HG03045 (cell line): ENCODE data around the gene TRHDE.
"Not testable (repeated sequence)": the region's sequence is repeated elsewhere in the genome, so short reads cannot be mapped to it uniquely, and the experiment has no call there.

Experiments
- ATAC-seq: cut with Tn5 transposase; IDR thresholded peaks from one replicate; pipeline ENCODE4 v1.9.1; 2021; ENCODE audit warnings: mild to moderate bottlenecking, moderate library complexity; ENCODE audit not compliant: unreplicated experiment

Gene TRHDE

DNA sequence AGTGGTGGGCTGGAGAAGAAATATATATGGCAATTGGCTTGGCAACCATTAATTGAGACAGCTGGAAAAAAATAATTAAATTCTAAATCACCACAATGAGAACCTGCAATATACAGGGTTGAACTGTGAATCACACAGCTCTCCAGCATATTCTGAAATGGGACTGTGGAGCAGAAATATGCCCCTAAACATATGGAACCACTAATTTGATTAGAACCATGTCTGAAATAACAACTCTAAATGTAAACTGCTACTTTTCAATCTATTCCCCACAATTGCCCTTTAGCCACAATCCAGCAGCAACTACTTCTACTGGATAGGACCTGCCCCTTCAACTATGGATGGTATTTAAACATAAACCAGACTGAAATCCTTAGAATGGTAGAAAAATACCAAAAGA, 330.4 kb downstream of the TRHDE start:
- no peak for ATAC-seq

- ATAC-seq: no peak
Observed at GRCh38 chr12:72605975-72606374, 333.8 kb downstream of the TRHDE start.

DNA sequence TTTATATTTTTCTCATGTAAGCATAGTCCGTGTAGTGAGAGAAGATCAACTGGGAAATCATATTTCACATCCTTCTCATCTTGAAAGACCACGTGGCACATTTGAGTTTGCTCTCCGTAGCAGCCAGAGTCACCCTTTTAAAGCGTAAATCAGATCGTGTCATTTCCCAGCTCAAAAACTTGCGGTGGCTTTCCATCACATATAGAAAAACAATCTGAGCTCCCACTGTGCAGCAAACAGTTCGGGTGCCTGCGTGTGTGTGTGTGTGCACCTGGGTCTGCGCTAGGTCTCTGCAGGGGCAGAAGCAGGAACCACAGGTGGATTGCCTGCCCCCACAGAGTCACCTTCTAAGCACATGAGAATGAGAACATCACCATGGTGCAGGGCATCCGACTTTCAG, 338.2 kb downstream of the TRHDE start:
- no peak for ATAC-seq

DNA sequence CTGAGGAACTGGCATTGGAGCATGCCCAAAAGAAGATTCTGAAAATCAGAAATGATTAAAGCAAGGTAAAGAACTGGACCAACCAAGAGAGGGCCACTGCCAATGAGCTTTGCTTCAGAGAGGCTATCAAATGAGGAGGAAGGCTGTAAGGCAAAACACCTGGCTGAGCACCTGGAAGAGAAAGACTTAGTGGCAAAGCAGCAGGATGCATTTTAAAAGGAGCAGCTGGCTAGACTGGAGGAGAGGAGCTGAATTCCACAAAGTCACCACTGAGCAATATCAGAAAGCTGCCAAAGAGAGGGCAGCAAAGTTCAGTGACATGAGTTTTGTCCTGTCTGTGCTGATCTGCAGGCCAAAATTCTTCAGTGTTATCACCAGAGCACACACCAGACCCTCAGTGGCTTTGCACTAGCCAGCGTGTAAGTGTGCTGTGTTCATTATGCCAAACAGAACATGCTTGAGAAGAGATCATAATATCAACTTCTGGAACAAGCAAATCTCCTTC, 338.7 kb downstream of the TRHDE start:
- no peak for ATAC-seq

DNA sequence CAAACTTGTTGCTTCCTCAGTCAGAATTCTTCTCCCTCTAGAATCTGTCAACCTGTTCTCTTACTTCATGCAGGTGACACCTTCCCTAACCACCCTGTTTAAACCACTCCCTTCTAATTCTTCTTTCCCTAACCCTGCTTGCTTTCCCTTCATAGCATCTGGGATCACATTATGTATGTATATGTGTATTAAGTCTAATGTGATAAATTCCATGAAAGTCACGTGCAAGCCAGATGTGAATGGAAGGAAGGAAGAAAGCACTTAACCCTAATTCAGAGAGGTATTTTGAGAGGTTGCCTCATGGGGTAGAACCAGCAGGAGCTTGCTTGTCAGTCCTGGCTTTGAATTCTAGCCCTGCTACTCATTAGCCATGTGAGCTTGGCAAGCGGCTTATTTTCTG, 340.0 kb downstream of the TRHDE start:
- ATAC-seq: no peak

DNA sequence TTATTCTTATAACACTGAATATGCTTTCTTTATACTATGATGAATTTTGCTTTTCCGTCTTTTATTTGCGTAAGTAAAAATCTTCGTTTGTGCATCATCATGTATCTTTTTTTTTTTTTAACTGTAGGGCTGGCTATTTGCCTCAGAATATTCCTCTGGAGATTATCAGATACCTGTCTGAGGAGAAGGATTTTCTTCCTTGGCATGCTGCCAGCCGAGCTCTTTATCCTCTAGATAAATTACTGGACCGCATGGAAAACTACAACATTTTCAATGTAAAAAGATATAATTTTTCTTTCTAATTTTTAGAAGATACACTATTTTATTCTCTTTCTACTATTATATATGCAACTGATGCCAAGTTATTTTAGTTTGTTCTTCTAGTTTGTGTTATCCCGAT, 346.6 kb downstream of the TRHDE start:
- no peak for ATAC-seq

DNA sequence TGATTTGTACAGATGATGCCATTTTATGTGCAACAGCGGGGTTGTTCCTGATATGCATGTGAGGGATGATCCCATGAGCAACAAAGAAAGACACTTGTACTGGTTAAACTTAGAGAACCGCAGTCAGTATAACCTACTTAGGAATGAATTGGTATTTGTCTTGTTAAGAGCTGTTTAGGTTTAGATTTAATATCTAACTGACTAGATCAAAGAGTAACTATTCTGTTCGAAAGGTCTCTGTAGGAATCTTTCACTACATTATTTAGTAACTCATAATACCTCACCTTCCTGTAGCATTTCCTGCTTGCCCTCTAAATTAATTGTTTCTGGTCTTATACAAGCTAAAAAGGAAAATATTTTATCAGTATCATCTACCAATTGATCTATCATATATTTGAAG, 350.4 kb downstream of the TRHDE start:
- ATAC-seq: no peak

DNA sequence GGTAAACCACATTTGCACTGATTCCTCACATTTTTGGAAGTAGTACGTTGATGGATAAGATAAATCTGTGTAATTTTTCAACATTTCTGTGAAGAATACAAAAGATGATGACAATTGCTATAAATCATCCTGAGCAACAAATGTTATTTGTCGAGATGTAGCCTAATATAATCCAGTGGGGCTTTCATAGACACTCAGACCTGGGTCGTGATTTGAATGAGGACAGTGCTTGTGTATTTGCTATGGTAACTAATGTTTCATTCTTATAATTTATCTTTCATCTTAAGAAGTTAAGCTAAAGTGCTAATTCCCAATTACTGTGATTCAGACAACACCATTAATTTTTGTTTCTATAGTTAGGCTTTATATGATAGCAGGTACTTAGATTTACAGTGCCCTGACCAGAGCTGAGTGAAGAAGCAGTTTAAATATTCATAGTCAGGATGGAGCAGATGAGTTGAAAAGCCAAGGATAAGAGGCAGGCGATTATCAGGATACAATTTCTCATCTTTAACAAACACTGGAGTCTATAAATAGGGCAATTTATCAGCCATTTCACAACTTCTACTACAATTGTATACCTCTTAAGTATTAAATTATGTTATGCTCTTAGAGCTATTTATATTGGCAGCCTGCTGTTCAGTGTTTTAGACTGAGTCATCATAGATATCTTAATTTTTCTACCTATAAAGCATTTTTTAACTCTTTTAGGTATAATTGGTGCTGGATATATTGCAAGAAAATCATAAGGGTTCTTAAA, 359.9 kb downstream of the TRHDE start:
- no peak for ATAC-seq

GRCh38 chr12:72642706-72643105, 370.5 kb downstream of the TRHDE start:
- no peak for ATAC-seq

DNA sequence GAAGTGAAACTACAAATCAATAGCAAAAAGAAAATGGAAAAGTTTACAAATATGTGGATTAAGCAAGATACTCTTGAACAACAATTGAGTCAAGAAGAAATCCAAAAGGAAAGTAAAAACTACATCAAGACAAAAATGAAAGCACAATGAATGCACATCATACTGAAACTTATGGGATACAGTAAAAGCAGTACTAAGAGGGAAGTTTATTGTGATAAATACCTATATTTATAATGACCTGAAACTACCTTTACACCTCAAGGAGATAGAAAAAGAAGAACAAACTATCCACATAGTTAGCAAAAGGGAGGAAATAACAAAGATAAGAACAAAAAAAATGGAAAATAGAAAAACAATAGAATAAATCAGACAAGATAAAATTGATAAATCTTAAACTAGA, 375.0 kb downstream of the TRHDE start:
- ATAC-seq: no peak

DNA sequence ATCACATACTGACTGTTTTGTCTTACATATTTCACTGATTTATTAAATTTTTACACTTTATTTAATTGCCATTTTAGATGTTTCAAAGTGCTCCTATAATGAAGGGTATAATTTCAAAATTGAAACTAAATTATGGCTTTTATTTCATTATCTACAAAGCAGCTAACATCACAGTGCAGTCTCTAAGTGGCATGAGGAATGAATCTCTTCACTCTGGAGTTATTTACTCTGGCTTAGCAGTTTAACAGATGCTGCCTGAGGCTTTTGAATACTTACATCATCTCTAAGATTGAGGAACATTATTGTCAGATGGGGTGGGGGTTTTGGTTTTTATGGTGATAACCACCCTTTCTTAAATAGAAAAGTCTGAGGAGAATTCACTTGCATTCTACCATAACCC, 386.4 kb downstream of the TRHDE start:
- no peak for ATAC-seq

DNA sequence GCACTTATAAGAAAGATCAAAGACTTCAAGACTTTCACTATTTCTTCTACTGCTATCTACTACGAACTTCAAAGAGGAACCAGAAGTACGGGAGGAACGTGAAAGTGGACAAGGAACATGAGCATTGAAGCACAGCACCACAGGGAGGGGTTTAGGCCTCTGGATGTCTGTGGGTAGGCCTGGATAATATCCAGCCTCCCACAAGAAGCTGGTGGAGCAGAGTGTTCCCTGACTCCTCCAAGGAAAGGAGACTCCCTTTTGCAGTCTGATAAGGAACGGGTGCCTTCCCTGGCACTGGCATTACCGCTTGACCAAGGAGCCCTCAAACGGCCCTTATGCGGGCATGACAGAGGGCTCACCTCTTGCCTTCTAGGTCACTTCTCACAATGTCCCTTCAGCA, 388.0 kb downstream of the TRHDE start:
- not testable (repeated sequence) for ATAC-seq

GRCh38 chr12:72673853-72674252, 401.7 kb downstream of the TRHDE start:
- ATAC-seq: no peak

- no peak for ATAC-seq
Observed at GRCh38 chr12:72676556-72676955, 404.4 kb downstream of the TRHDE start.

- ATAC-seq: no peak
Observed at GRCh38 chr12:72677139-72677538, 405.0 kb downstream of the TRHDE start.

DNA sequence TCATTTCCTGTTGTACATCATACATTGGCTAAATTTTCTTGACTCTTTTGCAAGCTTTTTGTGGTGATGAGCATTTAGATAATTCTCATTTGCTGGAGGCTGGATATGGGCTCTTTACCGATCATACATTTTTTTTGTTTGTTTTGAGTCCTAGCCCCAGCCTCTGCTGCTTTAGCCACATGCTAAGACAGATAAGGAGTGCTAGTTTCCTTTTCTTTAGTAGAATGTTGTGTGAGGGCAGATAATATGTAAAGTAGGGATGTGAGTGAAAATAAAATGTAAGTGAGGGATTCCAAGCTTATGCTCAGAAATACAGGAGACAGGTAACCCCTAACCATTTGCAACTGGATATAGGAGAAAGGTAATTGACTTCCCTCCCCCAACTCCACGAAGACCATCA, 405.7 kb downstream of the TRHDE start:
- ATAC-seq: no peak

GRCh38 chr12:72679147-72679757, 407.1 kb downstream of the TRHDE start:
- no peak for ATAC-seq

- no peak for ATAC-seq
Observed at GRCh38 chr12:72681028-72681427, 408.9 kb downstream of the TRHDE start.

DNA sequence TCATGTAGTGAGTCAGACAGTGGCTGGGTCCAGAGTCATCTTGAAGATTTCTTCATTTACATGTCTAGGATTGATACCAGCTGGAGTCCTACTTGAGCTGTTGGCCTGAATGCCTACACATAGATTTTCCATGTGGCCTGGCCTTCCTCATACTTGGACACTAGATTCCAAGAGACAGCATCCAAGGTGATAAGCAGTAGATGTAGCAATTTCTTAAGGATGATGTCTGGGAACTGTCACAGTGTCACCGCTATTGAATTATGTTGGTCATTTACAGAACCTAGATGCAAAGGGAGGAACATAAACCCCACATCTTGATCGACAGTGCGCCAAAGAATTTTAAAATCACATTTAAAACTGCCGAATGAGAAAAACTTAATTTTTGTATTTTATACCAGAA, 412.3 kb downstream of the TRHDE start:
- ATAC-seq: no peak

DNA sequence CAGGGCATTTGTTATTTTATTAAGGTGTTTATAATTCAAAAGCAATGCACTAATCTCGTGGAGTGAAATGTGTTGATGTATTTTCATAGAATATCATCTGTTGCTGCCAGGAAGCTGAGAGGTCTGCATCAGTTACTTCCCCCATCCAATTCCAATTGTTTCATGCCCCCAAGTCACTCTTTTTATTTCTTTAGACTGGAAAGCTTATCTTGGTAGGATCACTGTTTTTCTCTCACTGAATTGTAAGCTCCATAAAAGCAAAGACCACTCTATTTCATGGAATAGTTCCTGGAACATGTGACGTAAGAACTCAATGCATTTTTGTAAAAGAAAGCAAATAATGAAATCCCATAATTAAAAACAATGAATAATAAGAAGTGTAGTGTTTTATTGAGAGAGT, 420.2 kb downstream of the TRHDE start:
- no peak for ATAC-seq

- no peak for ATAC-seq
Observed at GRCh38 chr12:72694193-72694592, 422.0 kb downstream of the TRHDE start.

- ATAC-seq: no peak
Observed at GRCh38 chr12:72699362-72699761, 427.2 kb downstream of the TRHDE start.

DNA sequence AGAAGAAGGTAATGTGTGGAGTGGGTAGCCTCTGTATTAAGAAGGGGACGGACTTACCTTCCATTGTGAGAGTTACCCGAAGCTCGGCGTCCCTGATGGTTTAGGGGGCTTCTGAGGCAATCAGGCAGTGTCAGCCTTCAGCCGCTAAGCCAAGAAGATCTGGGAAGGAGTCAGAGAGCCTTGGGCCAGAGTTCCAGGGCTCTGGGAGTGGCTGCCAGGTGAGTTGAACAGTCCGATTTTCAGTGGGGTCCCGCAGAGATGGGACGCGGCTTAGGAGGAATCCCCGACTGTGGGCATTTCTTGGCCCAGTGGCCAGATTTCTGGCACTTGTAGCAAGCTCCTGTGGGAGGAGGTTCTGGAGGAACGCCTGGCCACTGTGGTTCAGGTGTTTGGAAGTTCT, 439.9 kb downstream of the TRHDE start:
- not testable (repeated sequence) for ATAC-seq
